HepG2 (cell line): ENCODE measurements around the gene GINM1. TPM values are rescaled to one million over a fixed set of nuclear protein-coding genes. Genes with fewer than 3 reads are reported as not detected.

Source experiments
- CBX5 ChIP-seq: sonication (generic); formaldehyde crosslinking; IDR thresholded peaks from 2 replicates; pipeline ENCODE4 v1.4.0; 2020; ENCODE audit warnings: missing genetic modification reagents, borderline replicate concordance
- FOXA1 ChIP-seq, 2 experiments: fragments of 450-650 bp in 1 of 2; sonication (generic) in 1 of 2; formaldehyde crosslinking in 1 of 2; IDR thresholded peaks; 2 replicates each; pipeline versions ENCODE4 v1.4.0 to v1.6.1; 2016 to 2020; ENCODE audit warnings: missing genetic modification reagents in 1 of 2
- FOXK1 ChIP-seq: sonication (generic); formaldehyde crosslinking; IDR thresholded peaks from 2 replicates; pipeline ENCODE4 v1.4.0; 2020; ENCODE audit warnings: low read depth, missing genetic modification reagents, borderline replicate concordance
- GPN1 ChIP-seq: sonication (generic); formaldehyde crosslinking; IDR thresholded peaks from 2 replicates; pipeline ENCODE4 v1.5.1; 2020; ENCODE audit warnings: missing genetic modification reagents, borderline replicate concordance
- NBN ChIP-seq: fragments of 450-650 bp; conservative IDR thresholded peaks from 2 replicates; pipeline ENCODE4 v1.6.1; 2017
- NCOR1 ChIP-seq: fragments of 200-600 bp; sonication (generic); IDR thresholded peaks from 2 replicates; pipeline ENCODE4 v1.7.0; 2017; ENCODE audit warnings: antibody characterized with exemption, low read length, borderline replicate concordance
- PRDM4 ChIP-seq: sonication (generic); formaldehyde crosslinking; IDR thresholded peaks from 2 replicates; pipeline ENCODE4 v1.9.0; 2021; ENCODE audit warnings: missing genetic modification reagents, borderline replicate concordance
- SMAD9 ChIP-seq: sonication (generic); formaldehyde crosslinking; IDR thresholded peaks from 2 replicates; pipeline ENCODE4 v1.5.1; 2020; ENCODE audit warnings: mild to moderate bottlenecking, missing genetic modification reagents
- SP140L ChIP-seq: sonication (generic); formaldehyde crosslinking; IDR thresholded peaks from 2 replicates; pipeline ENCODE4 v1.4.0; 2020; ENCODE audit warnings: missing genetic modification reagents, borderline replicate concordance
- THAP7 ChIP-seq: sonication (generic); formaldehyde crosslinking; IDR thresholded peaks from 2 replicates; pipeline ENCODE4 v1.8.1; 2023; ENCODE audit warnings: mild to moderate bottlenecking, missing genetic modification reagents
- ZFP41 ChIP-seq: sonication (generic); formaldehyde crosslinking; IDR thresholded peaks from 2 replicates; pipeline ENCODE4 v1.4.0; 2020; ENCODE audit warnings: mild to moderate bottlenecking, missing genetic modification reagents, borderline replicate concordance
- ZMYM4 ChIP-seq: sonication (generic); formaldehyde crosslinking; IDR thresholded peaks from 2 replicates; pipeline ENCODE4 v1.8.1; 2023; ENCODE audit warnings: mild to moderate bottlenecking, missing genetic modification reagents
- ZNF235 ChIP-seq: sonication (generic); formaldehyde crosslinking; IDR thresholded peaks from 2 replicates; pipeline ENCODE4 v1.8.1; 2023; ENCODE audit warnings: mild to moderate bottlenecking, missing genetic modification reagents, borderline replicate concordance
- ZNF547 ChIP-seq: sonication (generic); formaldehyde crosslinking; IDR thresholded peaks from 2 replicates; pipeline ENCODE4 v1.5.1; 2020; ENCODE audit warnings: mild to moderate bottlenecking, missing genetic modification reagents
- ZNF552 ChIP-seq: sonication (generic); formaldehyde crosslinking; IDR thresholded peaks from 2 replicates; pipeline ENCODE4 v1.9.0; 2022; ENCODE audit warnings: missing genetic modification reagents, mild to moderate bottlenecking, borderline replicate concordance
- ZNF646 ChIP-seq: sonication (generic); formaldehyde crosslinking; IDR thresholded peaks from 2 replicates; pipeline ENCODE4 v1.9.0; 2021; ENCODE audit warnings: mild to moderate bottlenecking, missing genetic modification reagents
- ZNF660 ChIP-seq: sonication (generic); formaldehyde crosslinking; IDR thresholded peaks from 2 replicates; pipeline ENCODE4 v1.5.1; 2020; ENCODE audit warnings: mild to moderate bottlenecking, low read depth, missing genetic modification reagents, borderline replicate concordance
- ZNF772 ChIP-seq: sonication (generic); formaldehyde crosslinking; IDR thresholded peaks from 2 replicates; pipeline ENCODE4 v1.5.0; 2020; ENCODE audit warnings: mild to moderate bottlenecking, missing genetic modification reagents
- ZNF775 ChIP-seq: sonication (generic); formaldehyde crosslinking; IDR thresholded peaks from 2 replicates; pipeline ENCODE4 v1.4.0; 2020; ENCODE audit warnings: missing genetic modification reagents, mild to moderate bottlenecking, moderate library complexity, borderline replicate concordance
- ZNF891 ChIP-seq: sonication (generic); formaldehyde crosslinking; IDR thresholded peaks from 2 replicates; pipeline ENCODE4 v1.5.0; 2020; ENCODE audit warnings: mild to moderate bottlenecking, missing genetic modification reagents
- polyA plus RNA-seq, 8 experiments: library from polyadenylated mRNA; depleted of rRNA in 3 of 8; stranded (reverse) in 7 of 8; unstranded in 1 of 8; fragments of >200 nt; fragmentation: Illumina TruSeq in 4 of 8; extraction: Trizol in 4 of 8; gene quantifications; 2 replicates each; pipeline versions ENCODE4 v1.2.1 to v1.2.3, GENCODE V29; 2011 to 2016; ENCODE audit warnings: low read depth in 4 of 8, missing spikeins in 1 of 8, mixed read lengths in 1 of 8; ENCODE audit not compliant: insufficient read depth in 1 of 8
- total RNA-seq, 5 experiments: library from RNA; depleted of rRNA; stranded (reverse); fragments of >200 nt; fragmentation: Illumina TruSeq; extraction: Trizol; gene quantifications; 2 replicates each; pipeline ENCODE4 v1.2.3, GENCODE V29; 2016; ENCODE audit warnings: low read depth in 1 of 5

Gene GINM1
- total and polyA plus RNA-seq, 2 of the 13 experiments (the other 11 are each of a cell fraction or from before 2014, with no cell fraction given) = 19.4 to 27.5 TPM

GRCh38 chr6:149566410-149567193 lies 427 bp downstream of the GINM1 start (continued):
- TF ChIP-seq ZNF646 (CRISPR knock-in tag) (no peak), ZNF660 (no peak), FOXA1 (IDR thresholded peaks at IDR 0.05) (no peak), FOXA1 (CRISPR knock-in tag; IDR thresholded peaks at IDR 0.05) (no peak), NBN (no peak), ZNF235 (no peak), SMAD9 (CRISPR knock-in tag) (no peak), ZNF547 (CRISPR knock-in tag) (peak; percentile 97), GPN1 (CRISPR knock-in tag) (no peak; the same call in 1 of the 2 replicates), NCOR1 (no peak), ZNF772 (peak; percentile 48), FOXK1 (CRISPR knock-in tag) (no peak), SP140L (CRISPR knock-in tag) (no peak), ZMYM4 (CRISPR knock-in tag) (peak; percentile 42; the same call in 1 of the 2 replicates), ZNF775 (no peak), ZFP41 (0 out of 2 replicates have a peak, but pooled peaks have one; percentile 49), PRDM4 (CRISPR knock-in tag) (no peak), CBX5 (CRISPR knock-in tag) (no peak), THAP7 (CRISPR knock-in tag) (peak; percentile 87; the same call in 1 of the 2 replicates), ZNF552 (CRISPR knock-in tag) (no peak), ZNF891 (CRISPR knock-in tag) (peak; percentile 91; the same call in 1 of the 2 replicates)
